ENCODE results near the gene KLF4.

The KLF4 gene

GRCh38 chr9:107443786-107444185 is 45.8 kb downstream of the KLF4 start:
- H3K9ac ChIP-seq (ENCODE audit: low read depth, low read length, poor library complexity, severe bottlenecking), result no peak overlapping the region
- no peaks in the 10 kb centered on the region for H3K9me3 ChIP-seq (ENCODE audit: insufficient read depth, low read depth, low read length)
- no peaks in the 10 kb centered on the region for H4K20me1 ChIP-seq (ENCODE audit: insufficient read depth, low read length, poor library complexity, severe bottlenecking)
- H3K27me3 ChIP-seq (ENCODE audit: insufficient read depth, low read length, poor library complexity, severe bottlenecking), result no peaks in the 10 kb centered on the region
- no peaks in the 10 kb centered on the region for H3K4me1 ChIP-seq (ENCODE audit: insufficient read depth, low read length, poor library complexity, severe bottlenecking)
- no peak overlapping the region for H2AFZ ChIP-seq (ENCODE audit: low read length)
- H3K36me3 ChIP-seq (ENCODE audit: insufficient read depth, low read length), result no peaks in the 10 kb centered on the region
- no peaks in the 10 kb centered on the region for H3K79me2 ChIP-seq (ENCODE audit: insufficient read depth, low read length)
- no peak overlapping the region for H3K4me2 ChIP-seq (ENCODE audit: low read depth, low read length, poor library complexity, severe bottlenecking)
- H3K9me2 ChIP-seq (replicated peaks; ENCODE audit: low read depth, low read length), result no peaks in the 10 kb centered on the region
- no peaks in the 10 kb centered on the region for H3F3A ChIP-seq (ENCODE audit: low read depth)
- H3K4me3 ChIP-seq (ENCODE audit: low read length, poor library complexity, severe bottlenecking), result no peak overlapping the region
- TF ChIP-seq EZH2phosphoT487 (IDR thresholded peaks at IDR 0.05; ENCODE audit: borderline replicate concordance) (no peak), CTCF (conservative IDR thresholded peaks at IDR 0.05; ENCODE audit: low read length) (no peak)

- H3K4me1 ChIP-seq (ENCODE audit: insufficient read depth, low read length, poor library complexity, severe bottlenecking), result no peaks in the 10 kb centered on the region
- TF ChIP-seq EZH2phosphoT487 (IDR thresholded peaks at IDR 0.05; ENCODE audit: borderline replicate concordance), result no peak
- no peak for TF ChIP-seq CTCF (conservative IDR thresholded peaks at IDR 0.05; ENCODE audit: low read length)
- H3K79me2 ChIP-seq (ENCODE audit: insufficient read depth, low read length), result no peaks in the 10 kb centered on the region
- H3K4me3 ChIP-seq (ENCODE audit: low read length, poor library complexity, severe bottlenecking), result no peak overlapping the region
- no peaks in the 10 kb centered on the region for H3F3A ChIP-seq (ENCODE audit: low read depth)
- H3K9me3 ChIP-seq (ENCODE audit: insufficient read depth, low read depth, low read length), result no peaks in the 10 kb centered on the region
- H3K9me2 ChIP-seq (replicated peaks; ENCODE audit: low read depth, low read length), result no peaks in the 10 kb centered on the region
- H3K4me2 ChIP-seq (ENCODE audit: low read depth, low read length, poor library complexity, severe bottlenecking), result no peak overlapping the region
- no peak overlapping the region for H3K9ac ChIP-seq (ENCODE audit: low read depth, low read length, poor library complexity, severe bottlenecking)
- no peak overlapping the region for H2AFZ ChIP-seq (ENCODE audit: low read length)
- H4K20me1 ChIP-seq (ENCODE audit: insufficient read depth, low read length, poor library complexity, severe bottlenecking), result no peaks in the 10 kb centered on the region
- H3K27me3 ChIP-seq (ENCODE audit: insufficient read depth, low read length, poor library complexity, severe bottlenecking), result no peaks in the 10 kb centered on the region
- no peaks in the 10 kb centered on the region for H3K36me3 ChIP-seq (ENCODE audit: insufficient read depth, low read length)
Measured at GRCh38 chr9:107439991-107440456, 49.5 kb downstream of the KLF4 start.

GRCh38 chr9:107438211-107439031 is 51.1 kb downstream of the KLF4 start:
- H2AFZ ChIP-seq (ENCODE audit: low read length), result no peak overlapping the region
- no peaks in the 10 kb centered on the region for H3K9me2 ChIP-seq (replicated peaks; ENCODE audit: low read depth, low read length)
- H3K9ac ChIP-seq (ENCODE audit: low read depth, low read length, poor library complexity, severe bottlenecking), result no peak overlapping the region
- no peaks in the 10 kb centered on the region for H3K27me3 ChIP-seq (ENCODE audit: insufficient read depth, low read length, poor library complexity, severe bottlenecking)
- no peaks in the 10 kb centered on the region for H3F3A ChIP-seq (ENCODE audit: low read depth)
- TF ChIP-seq CTCF (conservative IDR thresholded peaks at IDR 0.05; ENCODE audit: low read length) (no peak), EZH2phosphoT487 (IDR thresholded peaks at IDR 0.05; ENCODE audit: borderline replicate concordance) (no peak)
- H3K4me2 ChIP-seq (ENCODE audit: low read depth, low read length, poor library complexity, severe bottlenecking), result no peak overlapping the region
- H3K4me1 ChIP-seq (ENCODE audit: insufficient read depth, low read length, poor library complexity, severe bottlenecking), result no peaks in the 10 kb centered on the region
- H4K20me1 ChIP-seq (ENCODE audit: insufficient read depth, low read length, poor library complexity, severe bottlenecking), result no peaks in the 10 kb centered on the region
- no peaks in the 10 kb centered on the region for H3K9me3 ChIP-seq (ENCODE audit: insufficient read depth, low read depth, low read length)
- no peak overlapping the region for H3K4me3 ChIP-seq (ENCODE audit: low read length, poor library complexity, severe bottlenecking)
- no peaks in the 10 kb centered on the region for H3K79me2 ChIP-seq (ENCODE audit: insufficient read depth, low read length)
- no peaks in the 10 kb centered on the region for H3K36me3 ChIP-seq (ENCODE audit: insufficient read depth, low read length)

Data from Loucy (cell line).